ENCODE results near the gene SLC22A17.

SLC22A17 gene

DNA sequence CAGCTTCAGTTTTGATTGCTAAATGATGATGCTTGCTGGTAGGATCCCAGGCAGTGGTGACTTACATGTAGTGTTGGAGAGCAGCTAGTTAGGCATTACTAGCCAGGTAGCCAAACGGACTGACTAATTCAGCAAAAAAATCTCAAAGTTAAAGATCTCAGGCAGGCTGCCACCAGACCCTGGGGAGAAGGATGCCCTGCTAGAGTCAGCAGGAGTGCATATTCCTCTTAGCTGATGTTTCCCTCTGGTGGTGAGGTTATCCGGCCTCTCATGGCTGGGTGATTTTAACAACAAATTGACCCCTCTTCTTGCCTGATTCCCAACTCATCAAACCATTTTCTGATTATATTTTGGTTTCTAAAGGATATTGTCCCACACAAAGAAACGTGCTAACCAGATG, 9.5 kb upstream of the SLC22A17 start:
- peaks cover 8 to 18% of the 10 kb centered on the region in 2 donors for H3K27me3 ChIP-seq (ENCODE audit: control insufficient read depth in 2 of 2, insufficient read depth in 2 of 2, low read length in 2 of 2)
- H3K4me1 ChIP-seq (ENCODE audit: control insufficient read depth in 2 of 2, insufficient read depth in 2 of 2, low read length in 2 of 2), result no peaks in the 10 kb centered on the region
- H3K9ac ChIP-seq (ENCODE audit: low read depth in 1 of 2, low read length in 2 of 2), result no peak overlapping the region
- no peak overlapping the region for H3K27ac ChIP-seq (ENCODE audit: low read depth in 2 of 2, low read length in 2 of 2)
- no peaks in the 10 kb centered on the region for H3K36me3 ChIP-seq (ENCODE audit: control insufficient read depth in 2 of 2, insufficient read depth in 2 of 2, low read length in 2 of 2)
- H3K4me3 ChIP-seq (ENCODE audit: low read length in 2 of 2), result no peak overlapping the region
- no peaks in the 10 kb centered on the region for H3K9me3 ChIP-seq (ENCODE audit: control insufficient read depth in 2 of 2, low read length in 2 of 2)

DNA sequence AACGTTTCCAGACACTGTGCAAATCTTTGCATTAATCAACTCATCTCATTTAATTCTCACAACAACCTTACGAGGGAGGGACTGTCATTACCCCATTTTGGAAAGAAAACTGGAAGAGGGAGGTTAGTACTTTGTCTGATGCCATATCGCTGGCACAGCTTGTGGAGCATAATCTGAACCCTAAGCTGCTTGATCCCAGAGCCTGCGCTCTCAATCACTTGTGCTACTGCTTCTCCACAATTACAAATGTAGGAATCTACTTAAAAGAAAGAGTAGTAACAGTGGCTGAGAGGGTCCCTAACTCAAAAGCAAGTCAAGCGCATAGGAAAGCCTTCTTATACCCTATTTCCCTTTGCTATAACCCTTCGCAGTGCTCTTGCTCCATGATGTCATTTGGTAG, 9.1 kb upstream of the SLC22A17 start:
- Histone ChIP-seq H3K9me3 (ENCODE audit: control insufficient read depth in 2 of 2, low read length in 2 of 2) (no peaks in the 10 kb centered on the region), H3K27ac (ENCODE audit: low read depth in 2 of 2, low read length in 2 of 2) (no peak overlapping the region), H3K9ac (ENCODE audit: low read depth in 1 of 2, low read length in 2 of 2) (no peak overlapping the region), H3K4me3 (ENCODE audit: low read length in 2 of 2) (no peak overlapping the region), H3K4me1 (ENCODE audit: control insufficient read depth in 2 of 2, insufficient read depth in 2 of 2, low read length in 2 of 2) (no peaks in the 10 kb centered on the region), H3K36me3 (ENCODE audit: control insufficient read depth in 2 of 2, insufficient read depth in 2 of 2, low read length in 2 of 2) (no peaks in the 10 kb centered on the region), H3K27me3 (ENCODE audit: control insufficient read depth in 2 of 2, insufficient read depth in 2 of 2, low read length in 2 of 2) (peaks cover 7 to 16% of the 10 kb centered on the region in 2 donors)

DNA sequence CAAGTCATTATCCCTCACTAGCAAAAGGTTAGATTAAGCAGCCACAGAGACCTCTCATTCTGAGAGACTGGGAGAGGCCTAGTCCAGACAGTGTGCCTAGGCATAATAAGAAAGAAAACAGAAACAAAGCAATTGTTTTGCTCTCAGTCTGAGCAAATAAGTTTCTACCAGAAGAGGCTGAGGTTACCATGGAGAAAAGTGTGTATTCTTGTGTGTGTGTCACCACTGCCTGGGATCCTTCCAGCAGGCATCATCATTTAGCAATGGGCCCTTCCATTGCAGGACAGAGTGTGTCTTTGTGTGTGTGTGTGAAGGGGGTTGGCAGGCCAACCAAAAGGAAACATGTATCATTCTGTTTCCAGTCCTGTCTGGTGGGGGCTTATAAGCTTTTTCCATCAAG, 8.6 kb upstream of the SLC22A17 start:
- H3K4me1 ChIP-seq (ENCODE audit: control insufficient read depth in 2 of 2, insufficient read depth in 2 of 2, low read length in 2 of 2), result no peaks in the 10 kb centered on the region
- no peaks in the 10 kb centered on the region for H3K36me3 ChIP-seq (ENCODE audit: control insufficient read depth in 2 of 2, insufficient read depth in 2 of 2, low read length in 2 of 2)
- peaks cover 6 to 15% of the 10 kb centered on the region in 2 donors for H3K27me3 ChIP-seq (ENCODE audit: control insufficient read depth in 2 of 2, insufficient read depth in 2 of 2, low read length in 2 of 2)
- no peak overlapping the region for H3K27ac ChIP-seq (ENCODE audit: low read depth in 2 of 2, low read length in 2 of 2)
- H3K9me3 ChIP-seq (ENCODE audit: control insufficient read depth in 2 of 2, low read length in 2 of 2), result no peaks in the 10 kb centered on the region
- no peak overlapping the region for H3K9ac ChIP-seq (ENCODE audit: low read depth in 1 of 2, low read length in 2 of 2)
- H3K4me3 ChIP-seq (ENCODE audit: low read length in 2 of 2), result no peak overlapping the region

- H3K4me1 ChIP-seq (ENCODE audit: control insufficient read depth in 2 of 2, insufficient read depth in 2 of 2, low read length in 2 of 2), result no peaks in the 10 kb centered on the region
- no peak overlapping the region for H3K9ac ChIP-seq (ENCODE audit: low read depth in 1 of 2, low read length in 2 of 2)
Measured at GRCh38 chr14:23360496-23360895, 7.8 kb upstream of the SLC22A17 start.

DNA sequence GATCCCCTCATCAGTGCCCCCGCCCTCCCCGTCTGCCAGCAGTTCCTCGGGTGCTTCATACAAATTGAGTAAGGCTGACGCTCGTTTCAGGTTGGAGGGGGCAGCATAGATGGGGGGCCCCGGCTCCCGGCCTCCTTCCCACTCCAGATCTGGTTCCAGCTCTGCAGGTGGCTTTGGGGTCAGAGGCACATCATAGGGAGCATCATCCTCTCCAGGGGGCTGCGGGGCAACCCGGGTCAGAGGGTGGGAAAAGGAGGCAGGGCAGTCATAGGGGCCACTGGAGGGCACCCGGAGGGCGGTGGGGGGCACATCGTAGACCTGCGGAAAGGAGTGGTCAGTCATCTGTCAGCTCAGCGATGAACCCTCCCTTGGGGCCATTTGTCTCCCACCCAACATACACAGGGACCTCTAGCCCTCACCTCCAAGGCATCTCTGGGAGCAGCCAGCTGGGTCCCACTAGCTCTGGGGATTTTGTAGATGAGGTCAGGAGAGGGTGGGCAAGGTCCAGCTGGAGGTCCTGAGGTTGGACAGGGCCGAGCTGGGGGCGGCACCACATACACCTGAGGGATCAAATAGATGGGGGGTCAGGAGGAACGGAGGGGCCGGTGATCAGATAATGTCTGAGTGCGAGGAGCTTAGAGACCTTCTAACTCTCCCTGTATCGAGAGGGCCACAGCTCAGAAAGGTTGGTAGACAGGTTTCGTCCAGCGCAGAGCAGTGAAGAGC, 7.2 kb upstream of the SLC22A17 start:
- Histone ChIP-seq H3K36me3 (ENCODE audit: control insufficient read depth in 2 of 2, insufficient read depth in 2 of 2, low read length in 2 of 2) (no peaks in the 10 kb centered on the region), H3K27me3 (ENCODE audit: control insufficient read depth in 2 of 2, insufficient read depth in 2 of 2, low read length in 2 of 2) (peaks cover 6 to 21% of the 10 kb centered on the region in 2 donors), H3K4me3 (ENCODE audit: low read length in 2 of 2) (no peak overlapping the region), H3K9me3 (ENCODE audit: control insufficient read depth in 2 of 2, low read length in 2 of 2) (no peaks in the 10 kb centered on the region), H3K9ac (ENCODE audit: low read depth in 1 of 2, low read length in 2 of 2) (no peak overlapping the region), H3K27ac (ENCODE audit: low read depth in 2 of 2, low read length in 2 of 2) (no peak overlapping the region), H3K4me1 (ENCODE audit: control insufficient read depth in 2 of 2, insufficient read depth in 2 of 2, low read length in 2 of 2) (no peaks in the 10 kb centered on the region)

More at GRCh38 chr14:23360496-23360895, 7.8 kb upstream of the SLC22A17 start:
- H3K9me3 ChIP-seq (ENCODE audit: control insufficient read depth in 2 of 2, low read length in 2 of 2), result no peaks in the 10 kb centered on the region
- peaks cover 6 to 19% of the 10 kb centered on the region in 2 donors for H3K27me3 ChIP-seq (ENCODE audit: control insufficient read depth in 2 of 2, insufficient read depth in 2 of 2, low read length in 2 of 2)
- H3K36me3 ChIP-seq (ENCODE audit: control insufficient read depth in 2 of 2, insufficient read depth in 2 of 2, low read length in 2 of 2), result no peaks in the 10 kb centered on the region
- H3K27ac ChIP-seq (ENCODE audit: low read depth in 2 of 2, low read length in 2 of 2), result no peak overlapping the region
- H3K4me3 ChIP-seq (ENCODE audit: low read length in 2 of 2), result no peak overlapping the region

GRCh38 chr14:23359167-23359626, 6.5 kb upstream of the SLC22A17 start:
- H3K27me3 ChIP-seq (ENCODE audit: control insufficient read depth in 2 of 2, insufficient read depth in 2 of 2, low read length in 2 of 2), result peaks cover 3 to 16% of the 10 kb centered on the region in 2 donors
- H3K9me3 ChIP-seq (ENCODE audit: control insufficient read depth in 2 of 2, low read length in 2 of 2), result no peaks in the 10 kb centered on the region
- H3K36me3 ChIP-seq (ENCODE audit: control insufficient read depth in 2 of 2, insufficient read depth in 2 of 2, low read length in 2 of 2), result no peaks in the 10 kb centered on the region
- H3K4me1 ChIP-seq (ENCODE audit: control insufficient read depth in 2 of 2, insufficient read depth in 2 of 2, low read length in 2 of 2), result no peaks in the 10 kb centered on the region
- H3K9ac ChIP-seq (ENCODE audit: low read depth in 1 of 2, low read length in 2 of 2), result no peak overlapping the region
- H3K4me3 ChIP-seq (ENCODE audit: low read length in 2 of 2), result no peak overlapping the region
- H3K27ac ChIP-seq (ENCODE audit: low read depth in 2 of 2, low read length in 2 of 2), result no peak overlapping the region

DNA sequence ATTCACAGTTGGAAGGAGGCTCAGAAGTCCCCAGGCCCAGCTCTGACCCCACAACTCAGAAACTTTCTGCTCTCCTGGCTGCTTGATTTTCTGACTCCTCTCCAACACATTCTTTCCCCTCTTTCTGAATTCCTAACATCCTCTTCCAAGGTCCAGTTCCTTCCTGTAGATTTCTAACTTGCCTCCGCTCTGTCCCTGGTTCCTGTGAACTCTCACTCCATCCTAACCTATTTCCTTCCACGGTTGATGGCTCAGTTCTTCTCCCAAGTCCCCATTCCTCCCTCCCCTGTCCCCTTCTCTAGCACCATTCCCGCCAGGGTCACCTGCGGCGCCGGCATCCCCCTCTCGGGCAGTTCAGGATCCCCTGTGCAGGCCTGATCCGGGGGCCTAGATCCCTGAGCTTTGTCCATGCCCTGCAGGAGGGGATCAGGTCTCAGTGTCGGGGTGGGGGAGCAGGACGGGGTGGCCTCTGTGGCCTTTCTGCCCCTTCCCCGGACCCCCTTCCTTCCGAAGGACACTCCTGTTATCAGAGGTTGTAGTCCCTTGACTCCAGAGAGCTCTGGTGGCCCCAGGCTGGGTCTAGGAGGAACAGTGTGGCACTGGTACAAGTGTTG, 6.0 kb upstream of the SLC22A17 start:
- H3K4me1 ChIP-seq (ENCODE audit: control insufficient read depth in 2 of 2, insufficient read depth in 2 of 2, low read length in 2 of 2), result no peaks in the 10 kb centered on the region
- H3K36me3 ChIP-seq (ENCODE audit: control insufficient read depth in 2 of 2, insufficient read depth in 2 of 2, low read length in 2 of 2), result no peaks in the 10 kb centered on the region
- H3K27ac ChIP-seq (ENCODE audit: low read depth in 2 of 2, low read length in 2 of 2), result no peak overlapping the region

DNA sequence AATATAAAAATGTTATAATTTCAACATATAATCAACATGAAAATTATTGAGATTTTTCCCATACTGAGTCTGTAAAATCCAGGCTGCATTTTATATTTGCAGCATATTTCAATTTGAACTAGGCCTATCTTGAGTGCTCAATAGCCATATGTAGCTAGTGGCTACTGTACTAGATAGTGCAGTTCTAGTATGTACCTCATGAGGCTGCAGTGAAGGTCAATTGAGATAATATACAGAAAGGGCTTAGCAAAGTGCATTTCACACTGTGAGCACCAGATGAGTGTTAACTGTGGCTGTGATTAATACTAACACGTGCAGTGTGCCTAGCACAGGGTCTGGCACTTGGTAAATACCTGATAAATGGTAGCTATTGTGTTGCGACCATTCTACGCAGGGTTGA, 5.4 kb upstream of the SLC22A17 start:
- Histone ChIP-seq H3K27me3 (ENCODE audit: control insufficient read depth in 2 of 2, insufficient read depth in 2 of 2, low read length in 2 of 2) (peaks cover 8 to 18% of the 10 kb centered on the region in 2 donors), H3K27ac (ENCODE audit: low read depth in 2 of 2, low read length in 2 of 2) (no peak overlapping the region), H3K4me1 (ENCODE audit: control insufficient read depth in 2 of 2, insufficient read depth in 2 of 2, low read length in 2 of 2) (peaks cover 0 to 1% of the 10 kb centered on the region in 2 donors), H3K9me3 (ENCODE audit: control insufficient read depth in 2 of 2, low read length in 2 of 2) (no peaks in the 10 kb centered on the region), H3K4me3 (ENCODE audit: low read length in 2 of 2) (no peak overlapping the region), H3K36me3 (ENCODE audit: control insufficient read depth in 2 of 2, insufficient read depth in 2 of 2, low read length in 2 of 2) (no peaks in the 10 kb centered on the region), H3K9ac (ENCODE audit: low read depth in 1 of 2, low read length in 2 of 2) (no peak overlapping the region)

More for the DNA sequence above, 6.0 kb upstream of the SLC22A17 start:
- H3K9me3 ChIP-seq (ENCODE audit: control insufficient read depth in 2 of 2, low read length in 2 of 2), result no peaks in the 10 kb centered on the region
- peaks cover 2 to 13% of the 10 kb centered on the region in 2 donors for H3K27me3 ChIP-seq (ENCODE audit: control insufficient read depth in 2 of 2, insufficient read depth in 2 of 2, low read length in 2 of 2)
- H3K4me3 ChIP-seq (ENCODE audit: low read length in 2 of 2), result no peak overlapping the region
- no peak overlapping the region for H3K9ac ChIP-seq (ENCODE audit: low read depth in 1 of 2, low read length in 2 of 2)

DNA sequence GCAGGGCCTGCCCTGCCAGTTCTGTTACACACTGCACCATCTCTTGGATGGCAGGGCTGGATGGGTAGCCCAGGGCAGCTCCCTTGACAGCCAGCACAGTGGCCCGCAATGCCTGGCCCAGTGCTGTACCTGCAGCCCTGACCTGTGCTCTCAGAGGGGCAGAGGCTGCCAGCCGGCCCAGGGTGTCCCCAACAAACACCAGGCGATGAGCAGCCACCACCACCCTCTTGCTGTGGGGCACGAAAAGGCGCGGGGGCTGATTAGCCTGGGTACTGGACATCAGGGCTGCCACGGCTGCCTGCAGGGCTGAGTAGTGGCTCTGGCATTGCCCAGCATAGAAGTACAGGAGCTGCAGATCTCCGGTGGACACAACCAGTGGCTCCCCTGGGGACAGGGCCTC, 4.6 kb upstream of the SLC22A17 start:
- no peaks in the 10 kb centered on the region for H3K36me3 ChIP-seq (ENCODE audit: control insufficient read depth in 2 of 2, insufficient read depth in 2 of 2, low read length in 2 of 2)
- peaks cover 0 to 3% of the 10 kb centered on the region in 2 donors for H3K4me1 ChIP-seq (ENCODE audit: control insufficient read depth in 2 of 2, insufficient read depth in 2 of 2, low read length in 2 of 2)
- peaks cover 9 to 26% of the 10 kb centered on the region in 2 donors for H3K27me3 ChIP-seq (ENCODE audit: control insufficient read depth in 2 of 2, insufficient read depth in 2 of 2, low read length in 2 of 2)
- H3K4me3 ChIP-seq (ENCODE audit: low read length in 2 of 2), result no peak overlapping the region
- no peaks in the 10 kb centered on the region for H3K9me3 ChIP-seq (ENCODE audit: control insufficient read depth in 2 of 2, low read length in 2 of 2)
- no peak overlapping the region for H3K9ac ChIP-seq (ENCODE audit: low read depth in 1 of 2, low read length in 2 of 2)
- no peak overlapping the region for H3K27ac ChIP-seq (ENCODE audit: low read depth in 2 of 2, low read length in 2 of 2)

GRCh38 chr14:23356662-23357061, 4.0 kb upstream of the SLC22A17 start:
- H3K27ac ChIP-seq (ENCODE audit: low read depth in 2 of 2, low read length in 2 of 2), result no peak overlapping the region
- peaks cover 10 to 31% of the 10 kb centered on the region in 2 donors for H3K27me3 ChIP-seq (ENCODE audit: control insufficient read depth in 2 of 2, insufficient read depth in 2 of 2, low read length in 2 of 2)
- H3K4me3 ChIP-seq (ENCODE audit: low read length in 2 of 2), result no peak overlapping the region
- H3K9ac ChIP-seq (ENCODE audit: low read depth in 1 of 2, low read length in 2 of 2), result no peak overlapping the region
- no peaks in the 10 kb centered on the region for H3K9me3 ChIP-seq (ENCODE audit: control insufficient read depth in 2 of 2, low read length in 2 of 2)
- H3K4me1 ChIP-seq (ENCODE audit: control insufficient read depth in 2 of 2, insufficient read depth in 2 of 2, low read length in 2 of 2), result peaks cover 3% of the 10 kb centered on the region in 2 donors
- no peaks in the 10 kb centered on the region for H3K36me3 ChIP-seq (ENCODE audit: control insufficient read depth in 2 of 2, insufficient read depth in 2 of 2, low read length in 2 of 2)

Measured in mucosa of rectum (tissue), 2 donors.